ENCODE results near the gene NUP205.

GRCh38 chr7:135601182-135601581 lies 43.5 kb downstream of the NUP205 start:
- TF ChIP-seq CTCF (IDR thresholded peaks at IDR 0.05) (no peak), POLR2A (IDR thresholded peaks at IDR 0.05) (no peak)
